ENCODE measurements around the gene ZNF397. TPM values are rescaled to one million over a fixed set of nuclear protein-coding genes. Genes with fewer than 3 reads are reported as not detected.

Gene ZNF397
- total RNA-seq, 1 donor, result 20.5 TPM

GRCh38 chr18:35227254-35227653, 13.6 kb upstream of the ZNF397 start:
- no peak overlapping the region for H3K4me3 ChIP-seq (ENCODE audit: low read depth, low read length)
- no peak for TF ChIP-seq CTCF (IDR thresholded peaks at IDR 0.05; ENCODE audit: insufficient read depth, low read length)
- no peak for DNase-seq (ENCODE audit: low read depth)

- peak overlapping the region; percentile 26 for H3K4me3 ChIP-seq (ENCODE audit: low read depth, low read length)
- TF ChIP-seq CTCF (IDR thresholded peaks at IDR 0.05; ENCODE audit: insufficient read depth, low read length), result peak; percentile 92
- DNase-seq (ENCODE audit: low read depth), result peak; percentile 78
Measured at GRCh38 chr18:35231052-35231451, 9.8 kb upstream of the ZNF397 start.

- H3K4me3 ChIP-seq (ENCODE audit: low read depth, low read length), result no peak overlapping the region
- no peak for DNase-seq (ENCODE audit: low read depth)
- TF ChIP-seq CTCF (IDR thresholded peaks at IDR 0.05; ENCODE audit: insufficient read depth, low read length), result no peak
Measured at GRCh38 chr18:35236571-35237363, 4.1 kb upstream of the ZNF397 start.

- TF ChIP-seq CTCF (IDR thresholded peaks at IDR 0.05; ENCODE audit: insufficient read depth, low read length), result no peak
- DNase-seq (ENCODE audit: low read depth), result no peak
- H3K4me3 ChIP-seq (ENCODE audit: low read depth, low read length), result no peak overlapping the region
Measured at GRCh38 chr18:35239314-35239713, 1.5 kb upstream of the ZNF397 start.

GRCh38 chr18:35241448-35241804, 592 bp downstream of the ZNF397 start:
- no peak for TF ChIP-seq CTCF (IDR thresholded peaks at IDR 0.05; ENCODE audit: insufficient read depth, low read length)
- H3K4me3 ChIP-seq (ENCODE audit: low read depth, low read length), result peak overlapping the region; percentile 82
- no peak for DNase-seq (ENCODE audit: low read depth)

GRCh38 chr18:35242426-35242825, 1.6 kb downstream of the ZNF397 start:
- TF ChIP-seq CTCF (IDR thresholded peaks at IDR 0.05; ENCODE audit: insufficient read depth, low read length), result no peak
- no peak for DNase-seq (ENCODE audit: low read depth)
- no peak overlapping the region for H3K4me3 ChIP-seq (ENCODE audit: low read depth, low read length)

- no peak overlapping the region for H3K4me3 ChIP-seq (ENCODE audit: low read depth, low read length)
- DNase-seq (ENCODE audit: low read depth), result no peak
- TF ChIP-seq CTCF (IDR thresholded peaks at IDR 0.05; ENCODE audit: insufficient read depth, low read length), result no peak
Measured at GRCh38 chr18:35244671-35245070, 3.8 kb downstream of the ZNF397 start.

Measured in fibroblast of the aortic adventitia (primary cell).